IMR-90 (cell line): ENCODE results near the gene RLF. TPM values are rescaled to one million over a fixed set of nuclear protein-coding genes. Genes with fewer than 3 reads are reported as not detected.

Experiments used
- ATAC-seq: fragments of 200-7000 bp; cut with Tn5 transposase; 2 replicates; pipeline ENCODE4 v1.9.1; 2020; ENCODE audit warnings: low read depth, mild to moderate bottlenecking, moderate library complexity
- BruUV-seq: library from RNA; stranded (reverse); fragments of 400-500 nt; replicated peaks from 2 replicates; lab custom pipeline; 2021; lab: Mats Ljungman, UMichigan
- CTCF ChIA-PET: fragments of 300-600 bp; formaldehyde crosslinking; extraction: SDS; loops from one replicate; lab custom pipeline; 2021; ENCODE audit warnings: antibody characterized with exemption; lab: Yijun Ruan, JAX
- POLR2A ChIA-PET: fragments of 300-600 bp; sonication (Branson Sonifier 250); formaldehyde crosslinking; loops from one replicate; lab custom pipeline; 2022; ENCODE audit warnings: antibody characterized with exemption; ENCODE audit not compliant: unreplicated experiment; lab: Charles Lee
- DNase-seq: peaks from one replicate; pipeline ENCODE4 v3.0.0; 2013
- H2AFZ ChIP-seq: replicated peaks from 2 replicates; pipeline ENCODE3; 2013; ENCODE audit warnings: low read length, mild to moderate bottlenecking; ENCODE audit not compliant: poor library complexity
- H2AK5ac ChIP-seq: 2 replicates; pipeline ENCODE4 v1.6.1; 2013; ENCODE audit warnings: low read depth, low read length, inconsistent platforms
- H2AK9ac ChIP-seq: replicated peaks from 2 replicates; pipeline ENCODE3; 2013; ENCODE audit warnings: mild to moderate bottlenecking, low read depth, low read length, moderate library complexity; ENCODE audit not compliant: poor library complexity
- H2BK120ac ChIP-seq: 2 replicates; pipeline ENCODE4 v1.6.1; 2013; ENCODE audit warnings: low read depth, low read length, inconsistent platforms
- H2BK15ac ChIP-seq: 3 replicates; pipeline ENCODE4 v1.6.1; 2013; ENCODE audit warnings: low read depth, low read length, inconsistent platforms
- H2BK20ac ChIP-seq: 2 replicates; pipeline ENCODE4 v1.6.1; 2013; ENCODE audit warnings: low read depth, mild to moderate bottlenecking, inconsistent platforms, low read length, moderate library complexity
- H2BK5ac ChIP-seq: 2 replicates; pipeline ENCODE4 v1.6.1; 2013; ENCODE audit warnings: mild to moderate bottlenecking, low read depth, low read length, inconsistent platforms; ENCODE audit not compliant: poor library complexity, severe bottlenecking
- H3K14ac ChIP-seq: replicated peaks from 2 replicates; pipeline ENCODE4 v1.6.1; 2013; ENCODE audit warnings: low read depth, low read length, inconsistent platforms
- H3K18ac ChIP-seq: 2 replicates; pipeline ENCODE4 v1.6.1; 2013; ENCODE audit warnings: low read depth, low read length, control low read depth
- H3K23ac ChIP-seq: 2 replicates; pipeline ENCODE4 v1.6.1; 2013; ENCODE audit warnings: low read depth, low read length, inconsistent platforms
- H3K27ac ChIP-seq: 2 replicates; pipeline ENCODE4 v1.5.1; 2013; ENCODE audit warnings: mild to moderate bottlenecking, control low read depth, low read length; ENCODE audit not compliant: insufficient read depth
- H3K27me3 ChIP-seq: 2 replicates; pipeline ENCODE4 v1.6.1; 2013; ENCODE audit warnings: low read length; ENCODE audit not compliant: control insufficient read depth, insufficient read depth
- H3K36me3 ChIP-seq: 2 replicates; pipeline ENCODE4 v1.6.1; 2013; ENCODE audit warnings: low read length, mixed read lengths; ENCODE audit not compliant: control insufficient read depth, insufficient read depth
- H3K4ac ChIP-seq: 2 replicates; pipeline ENCODE4 v1.6.1; 2013; ENCODE audit warnings: low read depth, low read length, inconsistent platforms
- H3K4me1 ChIP-seq: 2 replicates; pipeline ENCODE4 v1.6.1; 2013; ENCODE audit warnings: low read length, mixed read lengths; ENCODE audit not compliant: control insufficient read depth, insufficient read depth
- H3K4me2 ChIP-seq: 2 replicates; pipeline ENCODE4 v1.6.1; 2013; ENCODE audit warnings: low read depth, mild to moderate bottlenecking, control low read depth, low read length, moderate library complexity
- H3K4me3 ChIP-seq: 2 replicates; pipeline ENCODE4 v1.5.1; 2013; ENCODE audit warnings: low read depth, mild to moderate bottlenecking, control low read depth, low read length, moderate library complexity; ENCODE audit not compliant: insufficient read depth
- H3K56ac ChIP-seq: 2 replicates; pipeline ENCODE4 v1.6.1; 2013; ENCODE audit warnings: low read length, inconsistent platforms; ENCODE audit not compliant: insufficient read depth; ENCODE audit errors: extremely low read depth
- H3K79me1 ChIP-seq, 2 experiments: 2 replicates each; pipeline ENCODE4 v1.6.1; 2013; ENCODE audit warnings: low read length in 2 of 2, inconsistent platforms in 1 of 2, low read depth in 1 of 2
- H3K9ac ChIP-seq: 2 replicates; pipeline ENCODE4 v1.6.1; 2013; ENCODE audit warnings: low read depth, low read length, control low read depth
- H3K9me1 ChIP-seq: 2 replicates; pipeline ENCODE4 v1.6.1; 2013; ENCODE audit warnings: low read length, inconsistent platforms; ENCODE audit not compliant: insufficient read depth
- H3K9me3 ChIP-seq: 2 replicates; pipeline ENCODE4 v1.6.1; 2013; ENCODE audit warnings: low read length; ENCODE audit not compliant: control insufficient read depth, insufficient read depth
- H4K20me1 ChIP-seq: 2 replicates; pipeline ENCODE4 v1.6.1; 2013; ENCODE audit warnings: low read length, inconsistent platforms; ENCODE audit not compliant: insufficient read depth
- H4K5ac ChIP-seq: 2 replicates; pipeline ENCODE4 v1.6.1; 2013; ENCODE audit warnings: mild to moderate bottlenecking, low read depth, low read length, control low read depth
- H4K8ac ChIP-seq, 2 experiments: 2 replicates each; pipeline ENCODE4 v1.6.1; 2013; ENCODE audit warnings: low read depth in 2 of 2, low read length in 2 of 2, control low read depth in 1 of 2, inconsistent platforms in 1 of 2
- H4K91ac ChIP-seq: 2 replicates; pipeline ENCODE4 v1.6.1; 2013; ENCODE audit warnings: low read depth, low read length, inconsistent platforms; ENCODE audit not compliant: insufficient read depth
- BHLHE40 ChIP-seq: fragments of 150-350 bp; IDR thresholded peaks from 2 replicates; pipeline ENCODE4 v1.6.1; 2016; ENCODE audit warnings: mild to moderate bottlenecking, low read depth, low read length
- CEBPB ChIP-seq: IDR thresholded peaks from 2 replicates; pipeline ENCODE4 v1.6.1; 2012; ENCODE audit warnings: low read depth, low read length, improper control_type of control experiment
- CHD1 ChIP-seq: IDR thresholded peaks from 2 replicates; pipeline ENCODE4 v1.6.1; 2012; ENCODE audit warnings: low read depth, low read length, improper control_type of control experiment
- CTCF ChIP-seq: conservative IDR thresholded peaks from 2 replicates; pipeline ENCODE4 v1.5.1; 2012; ENCODE audit warnings: mild to moderate bottlenecking, low read depth, low read length, improper control_type of control experiment
- ELK1 ChIP-seq: fragments of 150-350 bp; IDR thresholded peaks from 2 replicates; pipeline ENCODE4 v1.6.1; 2016; ENCODE audit warnings: low read depth, mild to moderate bottlenecking, low read length, moderate library complexity, borderline replicate concordance
- FOS ChIP-seq: fragments of 150-350 bp; IDR thresholded peaks from 2 replicates; pipeline ENCODE4 v1.6.1; 2016; ENCODE audit warnings: low read depth, low read length
- MAFK ChIP-seq: IDR thresholded peaks from 2 replicates; pipeline ENCODE4 v1.6.1; 2012; ENCODE audit warnings: low read depth, low read length, improper control_type of control experiment
- MAZ ChIP-seq: IDR thresholded peaks from 2 replicates; pipeline ENCODE4 v1.6.1; 2012; ENCODE audit warnings: low read depth, mild to moderate bottlenecking, low read length, improper control_type of control experiment, moderate library complexity, borderline replicate concordance
- MXI1 ChIP-seq: IDR thresholded peaks from 2 replicates; pipeline ENCODE4 v1.6.1; 2012; ENCODE audit warnings: low read depth, mild to moderate bottlenecking, low read length, moderate library complexity, borderline replicate concordance
- NFE2L2 ChIP-seq: fragments of 150-350 bp; IDR thresholded peaks from 2 replicates; pipeline ENCODE4 v1.6.1; 2016; ENCODE audit warnings: low read depth, mild to moderate bottlenecking, low read length
- POLR2A ChIP-seq: IDR thresholded peaks from 2 replicates; pipeline ENCODE4 v1.6.1; 2012; ENCODE audit warnings: mild to moderate bottlenecking, low read depth, low read length
- RAD21 ChIP-seq: IDR thresholded peaks from 2 replicates; pipeline ENCODE4 v1.6.1; 2012; ENCODE audit warnings: low read length, improper control_type of control experiment
- RCOR1 ChIP-seq: IDR thresholded peaks from 2 replicates; pipeline ENCODE4 v1.6.1; 2012; ENCODE audit warnings: mild to moderate bottlenecking, low read length, improper control_type of control experiment; ENCODE audit not compliant: insufficient replicate concordance
- RFX5 ChIP-seq: IDR thresholded peaks from 2 replicates; pipeline ENCODE4 v1.8.0; 2012; ENCODE audit warnings: low read depth, mild to moderate bottlenecking, low read length, moderate library complexity
- SMC3 ChIP-seq: fragments of 150-350 bp; IDR thresholded peaks from 2 replicates; pipeline ENCODE4 v1.6.1; 2016; ENCODE audit warnings: low read depth, mild to moderate bottlenecking, antibody characterized with exemption, low read length, moderate library complexity
- USF2 ChIP-seq: fragments of 150-350 bp; IDR thresholded peaks from 2 replicates; pipeline ENCODE4 v1.6.1; 2017; ENCODE audit warnings: mild to moderate bottlenecking, antibody characterized with exemption, low read length, low read depth
- WGBS, 2 experiments: methylation state at CpG; one replicate each; pipeline versions ENCODE4 v1.1.5 to v1.1.7; 2013; ENCODE audit warnings: missing lambda C conversion rate in 2 of 2; ENCODE audit not compliant: insufficient read length in 1 of 2; ENCODE audit errors: extremely low coverage in 2 of 2; 5-methylcytosine and 5-hydroxymethylcytosine counted together
- dilution Hi-C: fragments of 300-500 bp; cut with HindIII; formaldehyde crosslinking; loops from one replicate; pipeline ENCODE4 v1.14.3; 2018; ENCODE audit warnings: low sequenced_read_pairs; ENCODE audit not compliant: unreplicated experiment
- in situ Hi-C: fragments of 300-500 bp; cut with MboI; formaldehyde crosslinking; loops from 3 replicates; pipeline ENCODE4 v1.14.3; 2019; ENCODE audit warnings: low sequenced_read_pairs, inconsistent platforms, mixed read lengths
- intact Hi-C: fragments of 100-400 bp; cut with micrococcal nuclease; formaldehyde crosslinking; loops from 2 replicates; pipeline ENCODE4 v1.10.0; 2022
- polyA plus RNA-seq, 3 experiments: library from polyadenylated mRNA; depleted of rRNA; stranded (reverse); fragments of >200 nt; gene quantifications; 2 replicates each; pipeline ENCODE4 v1.2.3, GENCODE V29; 2012; ENCODE audit warnings: low replicate concordance in 1 of 3
- total RNA-seq: library from RNA; depleted of rRNA; stranded (reverse); fragments of >200 nt; gene quantifications from 2 replicates; pipeline ENCODE4 v1.2.3, GENCODE V29; 2012

The RLF gene
- total and polyA plus RNA-seq, 2 of the 4 experiments (the other 2 are of a cell fraction), result 4.4 to 29.8 TPM

GRCh38 chr1:40244138-40244744 lies 83.1 kb downstream of the RLF start:
- peaks cover under 1% of the 10 kb centered on the region for H3K36me3 ChIP-seq
- H3K56ac ChIP-seq, result no peak overlapping the region
- no peak overlapping the region for H3K14ac ChIP-seq
- in situ Hi-C loops, result no loop called here
- no TSS peak for BruUV-seq
- no peaks in the 10 kb centered on the region; the same call in 1 of the 2 replicates for H3K9me1 ChIP-seq
- no peaks in the 10 kb centered on the region for H3K27me3 ChIP-seq
- H2AFZ ChIP-seq, result no peak overlapping the region
- no peak overlapping the region for H3K27ac ChIP-seq
- no peak overlapping the region for H2BK5ac ChIP-seq
- H2AK9ac ChIP-seq, result no peak overlapping the region
- 100% methylated on average over 1 of the region's 4 CpGs; no CpG with 5 or more reads in 1 of the 2 experiments for WGBS, 2 experiments
- DNase-seq (no peak), ATAC-seq (no peak)
- H4K20me1 ChIP-seq, result no peaks in the 10 kb centered on the region
- no peak overlapping the region for H2BK20ac ChIP-seq
- no peak overlapping the region for H3K4ac ChIP-seq
- H3K4me2 ChIP-seq, result no peak overlapping the region
- dilution Hi-C loops, result no loop called here
- no peak overlapping the region for H2BK15ac ChIP-seq
- peaks cover 2 to 18% of the 10 kb centered on the region in 2 experiments; a peak in 3 of 4 replicates for H3K79me1 ChIP-seq
- CTCF ChIA-PET, result no interaction called here
- H3K4me1 ChIP-seq, result peaks cover 3% of the 10 kb centered on the region; the same call in 1 of the 2 replicates
- no peak overlapping the region for H3K9ac ChIP-seq
- no peak overlapping the region for H3K18ac ChIP-seq
- H3K4me3 ChIP-seq, result no peak overlapping the region
- H4K91ac ChIP-seq, result no peak overlapping the region
- POLR2A ChIA-PET, result no interaction called here
- no peak overlapping the region; the same call in 1 of the 2 replicates for H2BK120ac ChIP-seq
- H2AK5ac ChIP-seq, result no peak overlapping the region
- TF ChIP-seq RCOR1 (no peak), FOS (no peak), CHD1 (no peak), CTCF (no peak), MXI1 (no peak), POLR2A (no peak), CEBPB (no peak), RAD21 (no peak), RFX5 (no peak), BHLHE40 (no peak), NFE2L2 (no peak), ELK1 (no peak), MAFK (no peak), SMC3 (no peak), MAZ (no peak), USF2 (no peak)
- H4K5ac ChIP-seq, result no peak overlapping the region
- no peak overlapping the region for H3K23ac ChIP-seq
- intact Hi-C loops, result no loop called here
- H4K8ac ChIP-seq, result no peak overlapping the region
- H3K9me3 ChIP-seq, result no peaks in the 10 kb centered on the region
